MM.1S (cell line): ENCODE results near the gene LIN9.

Experiments
- DNase-seq: peaks from one replicate; pipeline ENCODE4 v3.0.0-alpha.2; 2015
- H2AFZ ChIP-seq: fragments of 300-600 bp; sonication (generic); 2 replicates; pipeline ENCODE4 v1.6.0; 2016; ENCODE audit warnings: antibody characterized with exemption, low read length
- H3F3A ChIP-seq: fragments of 300-600 bp; sonication (generic); 2 replicates; pipeline ENCODE4 v1.6.1; 2016; ENCODE audit warnings: mild to moderate bottlenecking, antibody characterized with exemption, low read length, moderate library complexity, mixed read lengths; ENCODE audit not compliant: insufficient read depth
- H3K27ac ChIP-seq: fragments of 300-600 bp; sonication (generic); 2 replicates; pipeline ENCODE4 v1.5.1; 2016; ENCODE audit warnings: mild to moderate bottlenecking, low read length
- H3K27me3 ChIP-seq: fragments of 300-600 bp; sonication (generic); replicated peaks from 2 replicates; pipeline ENCODE4 v1.6.0; 2016; ENCODE audit warnings: low read length; ENCODE audit not compliant: insufficient read depth
- H3K36me3 ChIP-seq: fragments of 300-600 bp; sonication (generic); replicated peaks from 2 replicates; pipeline ENCODE4 v1.6.1; 2016; ENCODE audit warnings: mild to moderate bottlenecking, low read length, mixed read lengths; ENCODE audit not compliant: insufficient read depth
- H3K4me1 ChIP-seq: fragments of 300-600 bp; sonication (generic); 2 replicates; pipeline ENCODE4 v1.6.1; 2016; ENCODE audit warnings: low read length, mixed read lengths
- H3K4me2 ChIP-seq: fragments of 300-600 bp; sonication (generic); 2 replicates; pipeline ENCODE4 v1.6.0; 2016; ENCODE audit warnings: low read depth, low read length
- H3K4me3 ChIP-seq: fragments of 300-600 bp; sonication (generic); 2 replicates; pipeline ENCODE4 v1.5.1; 2016; ENCODE audit warnings: low read length, mixed read lengths
- H3K79me2 ChIP-seq: fragments of 300-600 bp; sonication (generic); 2 replicates; pipeline ENCODE4 v1.6.1; 2016; ENCODE audit warnings: mixed run types, low read length, mixed read lengths
- H3K9ac ChIP-seq: fragments of 300-600 bp; sonication (generic); 2 replicates; pipeline ENCODE4 v1.6.1; 2016; ENCODE audit warnings: low read length, mixed read lengths
- H3K9me2 ChIP-seq: fragments of 300-600 bp; sonication (generic); replicated peaks from 2 replicates; pipeline ENCODE4 v1.6.1; 2016; ENCODE audit warnings: mild to moderate bottlenecking, low read length, mixed read lengths; ENCODE audit not compliant: insufficient read depth
- H3K9me3 ChIP-seq: fragments of 300-600 bp; sonication (generic); replicated peaks from 2 replicates; pipeline ENCODE4 v1.6.1; 2016; ENCODE audit warnings: mild to moderate bottlenecking, low read length, mixed read lengths; ENCODE audit not compliant: insufficient read depth
- H4K20me1 ChIP-seq: fragments of 300-600 bp; sonication (generic); 2 replicates; pipeline ENCODE4 v1.6.1; 2016; ENCODE audit warnings: mild to moderate bottlenecking, low read length, moderate library complexity, mixed read lengths; ENCODE audit not compliant: insufficient read depth
- EZH2 ChIP-seq: fragments of 300-600 bp; sonication (generic); optimal IDR thresholded peaks from 2 replicates; pipeline ENCODE3; 2017; ENCODE audit warnings: low read depth, mild to moderate bottlenecking, antibody characterized with exemption, low read length, mixed read lengths
- EZH2phosphoT487 ChIP-seq: fragments of 300-600 bp; sonication (generic); IDR thresholded peaks from 2 replicates; pipeline ENCODE4 v1.6.1; 2018; ENCODE audit warnings: antibody characterized with exemption, low read length
- TF ChIP-seq, protein P1 (sequence below): fragments of 300-600 bp; sonication (generic); IDR thresholded peaks from 2 replicates; pipeline ENCODE4 v1.5.1; 2016; ENCODE audit warnings: antibody characterized with exemption, low read length, mixed read lengths

LIN9 gene

DNA sequence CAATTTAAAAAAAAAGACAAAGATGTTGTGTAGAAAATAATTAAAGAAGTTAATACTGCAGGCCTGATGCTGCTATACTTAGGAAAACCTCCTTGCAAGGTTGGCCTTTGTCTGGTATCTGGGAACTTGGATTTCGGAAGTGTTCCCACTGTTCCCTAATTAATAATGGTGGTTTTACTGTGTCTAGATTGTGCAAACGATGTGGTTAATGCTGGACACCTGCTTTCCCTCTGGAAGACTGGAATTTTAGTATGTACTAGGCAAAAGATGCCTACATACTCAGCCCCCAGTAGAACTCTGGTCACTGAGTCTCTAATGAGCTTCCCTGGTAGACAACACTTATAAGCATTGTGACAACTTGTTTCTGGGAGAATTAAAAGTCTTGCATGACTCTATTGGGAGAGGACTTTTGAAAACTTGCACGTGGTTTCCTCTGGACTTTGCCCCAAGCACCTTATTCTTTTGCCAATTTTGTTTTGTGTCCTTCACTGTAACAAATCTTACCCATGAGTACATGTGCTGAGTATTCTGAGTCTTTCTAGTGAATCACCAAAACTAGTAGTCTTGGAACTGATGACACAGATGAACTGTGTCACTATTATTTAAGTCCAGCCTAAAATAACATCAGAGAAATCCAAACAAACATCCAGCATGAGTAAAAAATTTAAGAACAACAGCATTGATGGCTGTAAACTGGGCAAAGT is 40.4 kb downstream of the LIN9 start:
- H3K9ac ChIP-seq: no peak overlapping the region
- H3K9me3 ChIP-seq: no peaks in the 10 kb centered on the region
- H3K36me3 ChIP-seq: no peaks in the 10 kb centered on the region; the same call in 1 of the 2 replicates
- H3K79me2 ChIP-seq: no peaks in the 10 kb centered on the region
- no peaks in the 10 kb centered on the region for H3F3A ChIP-seq
- no peaks in the 10 kb centered on the region for H4K20me1 ChIP-seq
- H3K4me1 ChIP-seq: no peaks in the 10 kb centered on the region
- no peak overlapping the region for H3K27ac ChIP-seq
- no peak overlapping the region for H2AFZ ChIP-seq
- no peaks in the 10 kb centered on the region for H3K27me3 ChIP-seq
- no peak overlapping the region for H3K4me2 ChIP-seq
- no peaks in the 10 kb centered on the region for H3K9me2 ChIP-seq
- DNase-seq: no peak
- TF ChIP-seq, protein P1, sequence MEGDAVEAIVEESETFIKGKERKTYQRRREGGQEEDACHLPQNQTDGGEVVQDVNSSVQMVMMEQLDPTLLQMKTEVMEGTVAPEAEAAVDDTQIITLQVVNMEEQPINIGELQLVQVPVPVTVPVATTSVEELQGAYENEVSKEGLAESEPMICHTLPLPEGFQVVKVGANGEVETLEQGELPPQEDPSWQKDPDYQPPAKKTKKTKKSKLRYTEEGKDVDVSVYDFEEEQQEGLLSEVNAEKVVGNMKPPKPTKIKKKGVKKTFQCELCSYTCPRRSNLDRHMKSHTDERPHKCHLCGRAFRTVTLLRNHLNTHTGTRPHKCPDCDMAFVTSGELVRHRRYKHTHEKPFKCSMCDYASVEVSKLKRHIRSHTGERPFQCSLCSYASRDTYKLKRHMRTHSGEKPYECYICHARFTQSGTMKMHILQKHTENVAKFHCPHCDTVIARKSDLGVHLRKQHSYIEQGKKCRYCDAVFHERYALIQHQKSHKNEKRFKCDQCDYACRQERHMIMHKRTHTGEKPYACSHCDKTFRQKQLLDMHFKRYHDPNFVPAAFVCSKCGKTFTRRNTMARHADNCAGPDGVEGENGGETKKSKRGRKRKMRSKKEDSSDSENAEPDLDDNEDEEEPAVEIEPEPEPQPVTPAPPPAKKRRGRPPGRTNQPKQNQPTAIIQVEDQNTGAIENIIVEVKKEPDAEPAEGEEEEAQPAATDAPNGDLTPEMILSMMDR: no peak
- no peak for TF ChIP-seq EZH2phosphoT487
- TF ChIP-seq EZH2: no peak
- H3K4me3 ChIP-seq: no peak overlapping the region

DNA sequence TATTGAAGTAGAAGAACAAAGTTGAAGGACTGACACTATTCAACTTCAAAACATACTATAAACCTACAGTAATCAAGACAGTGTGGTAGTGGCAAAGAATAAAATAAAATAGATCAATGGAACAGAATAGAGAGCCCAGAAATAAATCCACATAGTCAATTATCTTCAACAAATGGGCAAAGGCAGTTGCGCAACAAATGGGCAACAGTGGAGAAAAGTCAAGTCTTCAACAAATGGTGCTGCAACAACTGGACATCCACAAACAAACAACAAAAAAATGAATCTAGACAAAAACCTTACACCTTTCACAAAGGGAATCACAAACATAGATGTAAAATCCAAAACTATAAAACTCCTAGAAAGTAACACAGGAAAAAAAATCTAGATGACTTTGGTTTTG is 47.1 kb downstream of the LIN9 start:
- no peaks in the 10 kb centered on the region for H3K9me2 ChIP-seq

DNA sequence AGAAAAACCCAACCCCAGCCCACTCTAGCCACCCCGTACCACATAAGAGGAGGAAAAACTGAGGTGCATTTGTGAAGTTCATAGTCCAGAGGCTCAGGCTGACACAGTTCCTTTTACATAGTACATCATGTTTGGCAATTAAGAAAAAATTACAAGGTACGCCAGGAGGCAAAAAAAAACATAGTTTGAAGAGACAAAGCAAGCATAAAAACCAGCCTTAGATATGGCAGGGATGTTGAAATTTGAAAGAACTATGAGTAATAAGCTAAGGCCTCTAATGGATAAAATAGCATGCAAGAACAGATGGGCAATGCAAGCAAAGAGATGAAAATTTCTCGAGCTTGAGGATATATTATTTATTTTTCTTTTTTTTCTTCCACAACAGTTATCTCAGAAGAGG is 53.6 kb downstream of the LIN9 start:
- H3K79me2 ChIP-seq: no peaks in the 10 kb centered on the region
- no peak overlapping the region for H2AFZ ChIP-seq
- no peaks in the 10 kb centered on the region for H3K27me3 ChIP-seq
- H3K9me2 ChIP-seq: no peaks in the 10 kb centered on the region
- no peaks in the 10 kb centered on the region for H3K36me3 ChIP-seq
- H3K4me2 ChIP-seq: no peak overlapping the region
- peaks cover 6% of the 10 kb centered on the region for H3K4me1 ChIP-seq
- no peaks in the 10 kb centered on the region for H3F3A ChIP-seq
- no peaks in the 10 kb centered on the region for H3K9me3 ChIP-seq
- no peak overlapping the region for H3K4me3 ChIP-seq
- H3K27ac ChIP-seq: no peak overlapping the region
- TF ChIP-seq, protein P1: no peak
- TF ChIP-seq EZH2 (no peak), EZH2phosphoT487 (no peak)
- H3K9ac ChIP-seq: no peak overlapping the region
- no peak for DNase-seq
- H4K20me1 ChIP-seq: no peaks in the 10 kb centered on the region

More for the DNA sequence above, 47.1 kb downstream of the LIN9 start:
- Histone ChIP-seq H3K79me2 (no peaks in the 10 kb centered on the region), H3K4me3 (no peak overlapping the region), H3K27ac (no peak overlapping the region), H2AFZ (no peak overlapping the region), H3F3A (no peaks in the 10 kb centered on the region), H3K4me1 (no peaks in the 10 kb centered on the region), H3K36me3 (no peaks in the 10 kb centered on the region; the same call in 1 of the 2 replicates), H3K4me2 (no peak overlapping the region), H3K27me3 (no peaks in the 10 kb centered on the region), H3K9me3 (no peaks in the 10 kb centered on the region), H3K9ac (no peak overlapping the region), H4K20me1 (no peaks in the 10 kb centered on the region)
- DNase-seq: no peak
- no peak for TF ChIP-seq EZH2phosphoT487
- TF ChIP-seq, protein P1: no peak
- TF ChIP-seq EZH2: no peak
